H1 (cell line): Measurements from ENCODE around the gene PDE8B. TPM values are rescaled to one million over a fixed set of nuclear protein-coding genes. Genes with fewer than 3 reads are reported as not detected.

ENCODE experiments used
- CEBPB ChIP-seq: IDR thresholded peaks from 2 replicates; pipeline ENCODE4 v1.6.1; 2012; ENCODE audit warnings: low read depth, low read length
- CHD7 ChIP-seq: fragments of 300-600 bp; sonication (generic); IDR thresholded peaks from 2 replicates; pipeline ENCODE4 v1.7.1; 2012; ENCODE audit warnings: low read length, moderate library complexity, mild to moderate bottlenecking, inconsistent platforms; ENCODE audit not compliant: insufficient replicate concordance
- CREB1 ChIP-seq: IDR thresholded peaks from 2 replicates; pipeline ENCODE4 v1.6.1; 2012; ENCODE audit warnings: inconsistent platforms
- KDM1A ChIP-seq: fragments of 200-600, 300-600 bp; sonication (generic); IDR thresholded peaks from 2 replicates; pipeline ENCODE4 v1.7.1; 2016; ENCODE audit warnings: mild to moderate bottlenecking, low read length, borderline replicate concordance
- SUZ12 ChIP-seq: fragments of 200-600 bp; sonication (generic); IDR thresholded peaks from 2 replicates; pipeline ENCODE4 v1.6.1; 2012; ENCODE audit warnings: mild to moderate bottlenecking, inconsistent platforms, low read length, moderate library complexity, mixed read lengths
- polyA plus RNA-seq, 7 experiments: library from polyadenylated mRNA; depleted of rRNA in 3 of 7; stranded (reverse) in 5 of 7; unstranded in 2 of 7; fragments of >200 nt in 5 of 7; fragments of 200-250 nt in 2 of 7; gene quantifications; 1 replicate in 5 of 7; 2 replicates in 1 of 7; 4 replicates in 1 of 7; pipeline versions ENCODE4 v1.2.1 to v1.2.3, GENCODE V29; 2011 to 2013; ENCODE audit warnings: missing spikeins in 2 of 7, mixed read lengths in 2 of 7
- total RNA-seq: library from RNA; stranded (reverse); fragmentation: NEBNext Ultra II Directional; extraction: Animal tissue kit (Norgen Biotek cat#: 25700); gene quantifications from 2 replicates; pipeline ENCODE4 v1.2.1, GENCODE V29; 2021

The PDE8B gene
- total and polyA plus RNA-seq, 2 of the 8 experiments (the other 6 are each of a cell fraction or from before 2014, with no cell fraction given), result 0.32 to 1.1 TPM

GRCh38 chr5:77168879-77169244 is 41.6 kb upstream of the PDE8B start (continued):
- TF ChIP-seq SUZ12, result no peak
- no peak for TF ChIP-seq CEBPB
- TF ChIP-seq CHD7, result no peak
- TF ChIP-seq KDM1A, result no peak
- TF ChIP-seq CREB1, result no peak
